Neutrophil (primary cell): Measurements from ENCODE around the gene NPHS1.
A peak's percentile ranks its signal among the peaks of the same experiment; 100 is the strongest.

ENCODE experiments used
- H3K27ac ChIP-seq: fragments of 200-600 bp; sonication (generic); 2 replicates; pipeline ENCODE4 v1.5.1; 2016; ENCODE audit warnings: mild to moderate bottlenecking, moderate library complexity
- H3K27me3 ChIP-seq: fragments of 200-600 bp; sonication (generic); 2 replicates; pipeline ENCODE4 v1.6.0; 2016; ENCODE audit warnings: mild to moderate bottlenecking
- H3K36me3 ChIP-seq: fragments of 200-600 bp; sonication (generic); 2 replicates; pipeline ENCODE4 v1.5.1; 2017
- H3K4me1 ChIP-seq, 2 experiments: fragments of 200-600 bp in 1 of 2; sonication (generic) in 1 of 2; 1 replicate in 1 of 2; 2 replicates in 1 of 2; pipeline versions ENCODE4 v1.5.1 to v1.6.1; 2013 to 2016; ENCODE audit warnings: low read depth in 1 of 2, low read length in 1 of 2, mild to moderate bottlenecking in 1 of 2, moderate library complexity in 1 of 2; ENCODE audit not compliant: control insufficient read depth in 1 of 2, insufficient read depth in 1 of 2
- H3K4me3 ChIP-seq, 2 experiments: fragments of 200-600 bp in 1 of 2; sonication (generic) in 1 of 2; 1 replicate in 1 of 2; 2 replicates in 1 of 2; pipeline ENCODE4 v1.5.1; 2013 to 2016; ENCODE audit warnings: low read depth in 1 of 2, low read length in 1 of 2, mild to moderate bottlenecking in 1 of 2, moderate library complexity in 1 of 2
- H3K9me3 ChIP-seq: fragments of 200-600 bp; sonication (generic); 2 replicates; pipeline ENCODE4 v1.5.1; 2016
- CTCF ChIP-seq: fragments of 200-600 bp; sonication (generic); IDR thresholded peaks from 2 replicates; pipeline ENCODE4 v1.5.1; 2016; ENCODE audit warnings: antibody characterized with exemption

NPHS1 gene

GRCh38 chr19:35868172-35868822 is 16.0 kb upstream of the NPHS1 start, which contains the start of gene APLP1:
TSS of gene APLP1 (plus strand) at chr19:35868574. CDS start at chr19:35868637, 63 bp downstream.
- Histone ChIP-seq H3K9me3 (no peaks in the 10 kb centered on the region), H3K27ac (no peak within 1 kb of the TSS), H3K4me1 (peaks cover 18 to 19% of the 10 kb centered on the region in 2 experiments), H3K27me3 (peaks cover 91% of the 10 kb centered on the region), H3K36me3 (no peaks in the 10 kb centered on the region), H3K4me3 (peak within 1 kb of the TSS in 1 of 2 experiments; percentile 8)
- no peak for TF ChIP-seq CTCF

- no peak for TF ChIP-seq CTCF
- Histone ChIP-seq H3K27me3 (peaks cover 100% of the 10 kb centered on the region), H3K27ac (no peak overlapping the region), H3K4me3 (no peak overlapping the region), H3K9me3 (no peaks in the 10 kb centered on the region), H3K36me3 (no peaks in the 10 kb centered on the region), H3K4me1 (no peaks in the 10 kb centered on the region)
Measured at GRCh38 chr19:35863018-35863417, 10.7 kb upstream of the NPHS1 start.

- H3K4me1 ChIP-seq: no peaks in the 10 kb centered on the region
- no peak overlapping the region for H3K4me3 ChIP-seq
- no peaks in the 10 kb centered on the region for H3K36me3 ChIP-seq
- H3K27ac ChIP-seq: no peak overlapping the region
- no peak for TF ChIP-seq CTCF
- no peaks in the 10 kb centered on the region for H3K9me3 ChIP-seq
- H3K27me3 ChIP-seq: peaks cover 100% of the 10 kb centered on the region
Measured at GRCh38 chr19:35862528-35862927, 10.2 kb upstream of the NPHS1 start.

- Histone ChIP-seq H3K27ac (no peak overlapping the region), H3K4me3 (no peak overlapping the region), H3K27me3 (peaks cover 100% of the 10 kb centered on the region), H3K4me1 (peaks cover 1 to 3% of the 10 kb centered on the region in 2 experiments), H3K36me3 (no peaks in the 10 kb centered on the region), H3K9me3 (no peaks in the 10 kb centered on the region)
- TF ChIP-seq CTCF: no peak
Measured at GRCh38 chr19:35861640-35862160, 9.4 kb upstream of the NPHS1 start.

DNA sequence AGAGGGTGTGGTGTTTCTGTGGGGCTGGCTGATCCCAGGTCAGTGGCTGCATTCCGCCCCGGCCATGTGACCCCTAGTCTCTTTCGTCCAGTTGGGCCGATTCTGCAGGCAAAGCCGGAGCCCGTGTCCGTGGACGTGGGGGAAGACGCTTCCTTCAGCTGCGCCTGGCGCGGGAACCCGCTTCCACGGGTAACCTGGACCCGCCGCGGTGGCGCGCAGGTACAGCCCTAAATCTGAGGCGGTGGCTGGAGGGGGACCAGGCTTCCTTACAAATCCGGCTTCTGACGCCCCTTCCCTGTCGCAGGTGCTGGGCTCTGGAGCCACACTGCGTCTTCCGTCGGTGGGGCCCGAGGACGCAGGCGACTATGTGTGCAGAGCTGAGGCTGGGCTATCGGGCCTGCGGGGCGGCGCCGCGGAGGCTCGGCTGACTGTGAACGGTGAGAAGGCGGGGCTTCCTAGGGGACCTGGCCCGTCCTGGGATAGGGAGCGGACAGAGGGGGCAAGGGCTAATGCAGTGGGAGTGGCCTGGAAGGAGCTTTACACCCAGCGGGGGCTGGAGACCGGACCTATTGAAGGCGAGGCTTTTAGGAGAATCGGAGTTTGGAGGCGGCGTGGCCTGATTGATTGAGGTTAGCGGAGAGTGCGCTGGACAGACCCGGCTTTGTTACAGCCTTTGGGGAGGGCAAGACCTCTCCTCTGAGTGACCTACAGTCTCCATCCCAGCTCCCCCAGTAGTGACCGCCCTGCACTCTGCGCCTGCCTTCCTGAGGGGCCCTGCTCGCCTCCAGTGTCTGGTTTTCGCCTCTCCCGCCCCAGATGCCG is 8.7 kb upstream of the NPHS1 start:
- H3K4me1 ChIP-seq: peaks cover 3 to 4% of the 10 kb centered on the region in 2 experiments
- H3K9me3 ChIP-seq: no peaks in the 10 kb centered on the region
- H3K27ac ChIP-seq: no peak overlapping the region
- no peak overlapping the region for H3K4me3 ChIP-seq
- H3K36me3 ChIP-seq: no peaks in the 10 kb centered on the region
- no peak for TF ChIP-seq CTCF
- H3K27me3 ChIP-seq: peaks cover 100% of the 10 kb centered on the region
